HG02943 (cell line): Measurements from ENCODE around the gene PTPN13.

ENCODE experiments used
- ATAC-seq: cut with Tn5 transposase; IDR thresholded peaks from one replicate; pipeline ENCODE4 v1.9.1; 2021; ENCODE audit warnings: mild to moderate bottlenecking, low read depth, moderate library complexity; ENCODE audit not compliant: unreplicated experiment

PTPN13 gene

DNA sequence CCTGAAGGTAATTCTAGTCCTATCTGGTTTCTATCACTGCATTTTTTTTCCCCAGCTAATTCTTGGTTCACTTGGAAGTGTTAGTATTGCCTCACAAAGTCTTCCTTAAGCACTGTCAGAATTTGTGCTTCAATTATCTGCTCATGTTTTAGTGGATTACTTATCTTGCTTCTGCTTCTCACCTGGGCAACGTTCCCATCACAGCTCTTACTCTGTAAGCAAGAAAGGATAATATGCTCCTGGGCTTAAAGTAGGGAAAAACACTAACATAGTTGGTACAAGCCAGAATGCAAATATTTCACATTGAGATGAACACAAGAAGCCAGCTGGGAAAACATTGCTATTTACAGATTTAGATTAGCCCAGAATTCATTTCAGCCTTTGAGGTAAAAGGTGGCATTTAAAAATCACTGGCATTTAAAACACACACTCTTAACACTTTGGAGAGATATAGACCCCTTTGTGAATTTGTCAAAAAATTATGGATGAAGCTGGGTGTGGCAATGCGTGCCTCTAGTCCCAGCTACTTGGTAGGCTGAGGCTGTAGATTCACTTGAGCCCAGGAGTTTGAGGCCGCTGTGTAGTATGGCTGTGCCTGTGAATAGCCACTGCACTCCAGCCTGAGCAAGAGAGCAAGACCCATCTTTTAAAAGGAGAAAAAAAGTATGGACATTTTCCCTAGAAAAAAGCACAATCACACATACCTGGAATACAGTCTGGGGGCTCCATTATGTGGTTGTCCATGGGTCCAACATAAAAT, 6.6 kb upstream of the PTPN13 start:
- ATAC-seq = no peak

DNA sequence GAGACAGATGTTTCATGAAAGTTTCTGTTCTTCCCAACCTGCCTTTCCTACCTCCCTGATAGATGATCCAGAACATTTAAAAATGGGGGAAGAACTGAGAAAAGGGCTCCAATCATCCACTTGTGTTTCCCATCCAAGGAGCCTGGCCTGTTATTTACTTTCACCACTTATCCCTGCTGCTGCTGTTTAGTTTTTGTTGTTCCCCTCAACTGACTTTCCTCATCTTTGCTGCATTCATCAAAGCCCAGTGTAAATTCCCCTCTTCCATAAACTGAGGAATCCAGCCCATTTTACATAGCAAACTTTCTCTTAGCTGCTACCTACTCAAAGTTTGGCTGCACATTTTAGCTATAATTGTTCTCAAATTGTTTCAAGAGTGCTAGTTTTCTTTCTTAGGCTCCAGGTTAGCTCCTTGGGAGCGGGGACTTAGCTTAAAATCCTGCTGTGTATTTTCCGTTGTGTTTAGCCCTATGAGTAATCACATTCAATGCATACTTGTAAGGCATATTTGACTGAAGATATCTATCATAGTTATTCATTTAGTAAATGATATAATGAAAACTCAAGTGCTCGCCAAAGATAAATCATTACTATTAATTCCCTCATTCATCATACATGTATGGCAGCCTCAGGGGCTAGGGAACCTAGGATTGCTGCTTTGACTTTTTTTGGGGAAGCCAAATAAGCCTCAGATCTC, 1.4 kb upstream of the PTPN13 start:
- no peak for ATAC-seq

GRCh38 chr4:86594559-86595425, 677 bp downstream of the PTPN13 start:
- peak; percentile 22 for ATAC-seq

- no peak for ATAC-seq
Measured at GRCh38 chr4:86595426-86595805, 1.3 kb downstream of the PTPN13 start.

DNA sequence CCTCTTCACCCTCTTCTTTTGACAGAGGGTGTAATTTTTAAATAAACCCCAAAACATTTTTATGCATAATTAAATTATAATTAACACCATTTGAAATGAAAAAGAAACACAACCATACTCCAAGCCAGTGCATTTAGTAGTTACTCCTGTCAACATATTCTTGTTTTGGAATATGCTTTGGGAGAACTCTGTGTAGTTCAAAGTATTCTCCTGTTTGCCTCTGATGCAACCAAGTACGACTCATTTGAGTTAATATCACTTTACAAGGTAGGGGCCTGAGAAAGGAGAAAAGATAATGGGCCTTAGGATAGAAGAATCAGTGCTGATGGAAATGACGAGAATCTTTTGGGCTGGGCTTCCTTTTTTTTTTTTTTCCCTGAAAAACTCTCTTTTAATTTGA, 2.7 kb downstream of the PTPN13 start:
- no peak for ATAC-seq

DNA sequence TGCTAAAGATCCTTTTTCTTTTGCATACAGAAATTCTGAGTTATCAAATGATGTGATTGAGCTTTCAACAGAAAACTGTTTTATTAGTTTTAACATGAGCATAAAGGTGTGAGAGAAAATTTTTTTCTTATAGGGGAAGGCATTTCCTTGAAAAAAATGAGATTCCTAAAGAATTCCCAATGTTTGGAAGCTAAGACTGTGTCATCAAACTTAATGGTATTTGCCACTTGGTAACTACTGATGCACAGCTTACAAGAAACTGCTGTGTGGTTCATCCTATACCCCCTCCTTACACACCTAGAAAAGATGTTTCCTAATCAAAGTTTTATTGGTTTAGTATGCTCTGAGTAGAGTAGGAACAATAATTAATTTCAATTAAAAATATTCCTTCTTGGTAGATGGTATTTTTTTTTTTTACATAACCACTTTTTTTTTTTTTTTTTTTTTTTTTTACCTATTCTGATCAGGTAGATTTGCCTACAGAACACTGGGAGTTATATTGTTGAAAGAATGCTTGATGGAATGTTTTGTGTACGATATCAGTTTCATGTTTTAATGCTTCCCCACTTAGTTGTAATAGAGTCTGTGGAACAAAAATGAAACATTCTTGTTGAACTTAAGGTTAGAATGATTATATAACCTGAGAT, 6.0 kb downstream of the PTPN13 start:
- ATAC-seq = no peak

GRCh38 chr4:86603311-86603885, 9.3 kb downstream of the PTPN13 start:
- no peak for ATAC-seq

DNA sequence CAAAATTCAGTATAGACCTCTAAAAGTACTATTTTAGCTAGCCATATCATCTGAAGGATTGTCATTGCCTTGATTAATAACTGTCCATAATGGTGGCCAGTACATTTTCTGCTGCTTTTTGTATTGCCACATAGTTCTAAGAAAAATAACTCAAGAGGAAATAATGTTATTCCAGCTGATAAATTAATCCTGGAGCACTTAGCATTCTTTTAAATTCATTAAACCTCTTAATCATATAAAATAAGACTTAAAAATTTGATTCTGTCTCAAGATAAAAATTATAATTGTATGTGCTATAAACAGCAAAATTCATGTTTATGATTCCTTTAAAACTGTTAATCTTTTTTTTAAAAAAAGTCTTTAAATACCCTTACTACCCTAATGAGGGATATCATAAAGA, 12.7 kb downstream of the PTPN13 start:
- no peak for ATAC-seq

GRCh38 chr4:86608757-86609375, 14.8 kb downstream of the PTPN13 start:
- ATAC-seq = no peak

- ATAC-seq = no peak
Measured at GRCh38 chr4:86611757-86612156, 17.6 kb downstream of the PTPN13 start.

DNA sequence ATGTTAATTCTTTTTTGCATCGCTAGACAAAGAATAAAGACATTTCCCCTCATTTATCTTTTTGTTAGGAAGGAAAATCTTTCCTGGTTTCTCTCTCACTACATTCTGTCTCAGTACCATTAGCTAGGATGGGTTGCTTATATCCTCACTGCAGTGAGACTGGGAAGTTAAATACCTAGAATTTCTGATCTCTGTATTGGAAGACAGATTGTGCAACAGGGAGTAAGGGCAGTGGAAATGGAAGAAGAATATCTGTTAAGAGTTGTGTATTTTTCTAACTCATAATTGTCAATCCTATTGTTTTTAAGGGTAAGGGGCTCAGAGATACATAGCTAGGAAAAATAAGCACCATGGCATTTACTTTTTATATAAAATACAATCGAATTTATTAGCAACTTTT, 19.6 kb downstream of the PTPN13 start:
- no peak for ATAC-seq

- no peak for ATAC-seq
Measured at GRCh38 chr4:86614865-86615264, 20.8 kb downstream of the PTPN13 start.

- ATAC-seq = no peak
Measured at GRCh38 chr4:86615501-86615900, 21.4 kb downstream of the PTPN13 start.

- ATAC-seq = no peak
Measured at GRCh38 chr4:86619656-86620055, 25.5 kb downstream of the PTPN13 start.

GRCh38 chr4:86621435-86621834, 27.3 kb downstream of the PTPN13 start:
- no peak for ATAC-seq

GRCh38 chr4:86626066-86626465, 32.0 kb downstream of the PTPN13 start:
- no peak for ATAC-seq

DNA sequence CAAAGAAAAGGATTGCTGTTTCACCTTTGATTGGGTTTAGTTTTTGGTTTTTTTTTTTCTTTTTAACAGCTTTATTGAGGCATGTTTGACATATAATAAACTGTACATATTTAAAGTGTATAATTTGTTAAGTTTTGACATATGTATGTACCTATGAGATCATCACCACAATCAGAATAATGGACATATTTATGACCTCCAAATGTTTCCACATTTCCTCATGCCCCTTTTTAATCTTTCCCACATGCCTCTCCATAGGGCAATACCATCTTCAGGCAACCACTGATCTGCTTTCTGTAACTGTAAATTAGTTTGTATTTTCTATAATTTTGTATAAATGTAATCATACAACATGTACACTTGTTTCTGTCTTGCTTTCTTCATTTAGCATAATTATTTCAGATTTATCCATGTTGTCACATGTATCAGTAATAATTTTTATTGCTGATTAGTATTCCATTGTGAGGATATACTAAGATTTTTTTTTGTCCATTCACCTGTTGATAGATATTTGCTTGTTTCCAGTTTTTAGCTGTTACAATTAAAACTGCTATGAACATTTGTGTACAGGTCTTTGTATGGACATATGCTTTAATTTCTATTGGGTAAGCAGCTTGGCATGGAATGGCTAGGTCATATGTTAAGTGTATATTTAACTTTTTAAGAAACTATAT, 33.5 kb downstream of the PTPN13 start:
- ATAC-seq = no peak

DNA sequence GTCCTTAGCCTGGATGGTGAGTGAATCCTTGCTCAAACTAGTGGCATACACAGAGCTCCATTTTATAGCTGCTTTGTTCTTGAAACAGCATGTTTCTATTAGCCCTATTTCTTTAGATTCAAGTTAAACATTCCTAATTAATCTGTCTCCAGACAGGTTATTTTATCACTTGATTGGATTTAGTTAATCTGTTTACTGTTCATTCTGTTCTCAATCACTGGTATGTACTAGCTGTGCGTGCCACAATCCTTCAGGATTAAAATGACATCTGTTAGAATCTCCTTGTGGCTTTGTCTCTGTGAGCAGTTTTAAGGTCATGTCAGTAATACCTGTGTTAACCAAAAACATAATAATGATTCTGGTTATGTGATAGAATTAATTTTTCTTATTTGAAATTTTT, 36.5 kb downstream of the PTPN13 start:
- ATAC-seq = no peak

DNA sequence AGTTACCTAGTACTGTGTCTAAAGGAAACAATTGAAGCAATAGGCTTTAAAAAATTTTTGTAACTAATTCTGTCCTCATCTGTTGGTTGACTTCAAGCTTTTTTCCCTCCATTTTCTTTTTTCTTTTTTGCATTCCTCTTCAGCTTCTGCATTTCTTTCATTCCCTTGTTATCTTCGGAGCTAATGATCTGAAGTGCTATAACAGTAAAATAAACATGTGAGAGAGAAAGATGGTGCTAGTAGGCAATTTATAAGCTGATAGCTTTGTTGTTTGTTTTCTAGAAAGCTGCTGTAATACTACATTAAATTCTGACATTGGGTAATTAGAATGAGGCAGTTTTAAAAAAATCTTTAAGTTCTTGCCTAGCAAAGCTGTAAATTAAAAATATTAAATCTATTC, 37.1 kb downstream of the PTPN13 start:
- ATAC-seq = no peak
